Measurements from ENCODE around the gene TFAM.

DNA sequence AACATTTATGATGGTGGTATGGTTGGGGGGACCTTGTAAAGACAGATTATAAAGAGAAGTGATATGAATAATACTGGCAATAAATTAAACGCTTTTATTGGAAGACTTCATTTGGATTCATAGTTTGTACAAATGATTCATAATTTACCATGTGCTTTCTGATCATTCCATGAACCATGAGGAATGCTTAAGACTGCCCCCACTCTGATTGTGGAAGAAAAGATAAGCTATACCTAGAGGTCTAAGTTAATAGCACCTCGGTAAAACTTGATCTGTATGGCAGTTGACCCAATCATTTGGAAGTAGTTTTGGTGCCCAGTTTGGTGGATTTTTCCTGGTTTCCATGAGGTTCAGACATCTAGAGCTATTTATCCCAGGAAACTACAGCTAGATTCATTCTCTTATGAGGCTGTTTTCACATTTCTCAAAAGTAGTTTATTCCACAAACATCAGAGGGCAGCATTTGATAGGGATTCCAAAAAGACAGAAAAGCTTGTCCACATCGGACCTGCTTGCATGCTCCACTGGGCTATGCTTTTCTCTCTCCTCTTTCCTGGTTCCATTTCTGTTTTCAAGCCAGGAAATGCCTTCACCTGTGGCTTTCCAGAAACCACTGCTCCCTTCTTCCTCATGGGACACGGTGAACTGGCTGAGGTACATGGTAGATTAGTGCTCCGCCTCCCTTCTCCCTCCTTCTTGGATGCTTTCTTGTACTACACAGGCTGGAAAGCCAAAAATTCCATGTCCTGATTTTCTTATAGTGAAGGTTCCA, 29.2 kb downstream of the TFAM start:
- TF ChIP-seq, protein P1, sequence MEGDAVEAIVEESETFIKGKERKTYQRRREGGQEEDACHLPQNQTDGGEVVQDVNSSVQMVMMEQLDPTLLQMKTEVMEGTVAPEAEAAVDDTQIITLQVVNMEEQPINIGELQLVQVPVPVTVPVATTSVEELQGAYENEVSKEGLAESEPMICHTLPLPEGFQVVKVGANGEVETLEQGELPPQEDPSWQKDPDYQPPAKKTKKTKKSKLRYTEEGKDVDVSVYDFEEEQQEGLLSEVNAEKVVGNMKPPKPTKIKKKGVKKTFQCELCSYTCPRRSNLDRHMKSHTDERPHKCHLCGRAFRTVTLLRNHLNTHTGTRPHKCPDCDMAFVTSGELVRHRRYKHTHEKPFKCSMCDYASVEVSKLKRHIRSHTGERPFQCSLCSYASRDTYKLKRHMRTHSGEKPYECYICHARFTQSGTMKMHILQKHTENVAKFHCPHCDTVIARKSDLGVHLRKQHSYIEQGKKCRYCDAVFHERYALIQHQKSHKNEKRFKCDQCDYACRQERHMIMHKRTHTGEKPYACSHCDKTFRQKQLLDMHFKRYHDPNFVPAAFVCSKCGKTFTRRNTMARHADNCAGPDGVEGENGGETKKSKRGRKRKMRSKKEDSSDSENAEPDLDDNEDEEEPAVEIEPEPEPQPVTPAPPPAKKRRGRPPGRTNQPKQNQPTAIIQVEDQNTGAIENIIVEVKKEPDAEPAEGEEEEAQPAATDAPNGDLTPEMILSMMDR (IDR thresholded peaks at IDR 0.05; ENCODE audit: low read length), result no peak; the same call in 1 of the 2 replicates
- TF ChIP-seq EZH2 (IDR thresholded peaks at IDR 0.05; ENCODE audit: borderline replicate concordance, low read length), result no peak
